ENCODE data around the gene DAB2IP.

The DAB2IP gene

DNA sequence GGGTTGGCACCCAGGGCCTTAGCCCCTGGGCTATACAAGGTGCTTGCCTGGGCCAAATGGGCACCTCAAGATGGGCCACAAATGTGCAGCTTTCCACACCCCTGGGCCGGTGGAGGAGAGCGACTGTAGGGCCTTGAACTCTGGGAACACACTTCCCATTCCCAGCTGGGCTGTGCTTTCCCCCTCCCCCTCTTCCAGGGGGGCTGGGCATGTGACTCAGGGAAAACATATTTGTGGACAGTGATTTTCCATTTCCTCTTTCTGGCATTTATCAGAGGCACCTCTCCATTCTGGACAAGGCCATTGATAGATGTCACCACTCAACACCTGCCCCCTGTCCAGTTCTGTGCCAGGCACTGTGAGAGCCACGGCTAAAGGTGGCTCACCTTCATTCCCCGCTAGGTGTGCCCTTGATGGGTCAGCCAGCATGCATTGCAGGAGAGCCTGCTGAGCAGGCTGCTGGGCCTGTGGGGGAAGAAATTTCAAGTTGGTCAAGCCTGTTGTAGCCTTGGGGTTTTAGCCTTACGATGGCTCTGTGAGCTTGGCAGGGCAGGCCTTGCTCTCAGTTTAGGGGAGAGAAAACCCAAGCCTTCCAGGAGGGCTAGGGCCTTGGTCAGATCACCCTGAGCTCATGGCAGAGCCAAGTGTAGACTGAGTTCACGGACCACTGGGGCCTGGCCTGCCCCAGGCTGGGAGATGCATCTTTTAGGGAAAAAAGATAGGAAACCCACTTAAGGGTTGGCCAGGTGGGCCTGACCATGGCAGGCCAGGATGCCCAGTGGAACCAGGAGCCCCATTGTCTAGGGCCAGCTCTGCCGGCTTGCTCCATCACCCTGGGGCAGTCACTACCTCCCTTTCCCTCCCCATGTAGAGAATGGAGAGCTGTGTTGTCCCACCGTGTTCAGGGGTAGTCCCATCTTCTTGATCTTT is 113.9 kb downstream of the DAB2IP start:
- Histone ChIP-seq H3K4me3 (no peak overlapping the region), H3K9me3 (no peaks in the 10 kb centered on the region), H3K27me3 (no peaks in the 10 kb centered on the region), H3K4me1 (peaks cover 0 to 52% (median 33%) of the 10 kb centered on the region in 4 donors), H3K27ac (peak overlapping the region; percentile 74 to 75), H3K36me3 (peaks cover 67 to 99% (median 85%) of the 10 kb centered on the region in 3 donors)
- TF ChIP-seq, protein P1, sequence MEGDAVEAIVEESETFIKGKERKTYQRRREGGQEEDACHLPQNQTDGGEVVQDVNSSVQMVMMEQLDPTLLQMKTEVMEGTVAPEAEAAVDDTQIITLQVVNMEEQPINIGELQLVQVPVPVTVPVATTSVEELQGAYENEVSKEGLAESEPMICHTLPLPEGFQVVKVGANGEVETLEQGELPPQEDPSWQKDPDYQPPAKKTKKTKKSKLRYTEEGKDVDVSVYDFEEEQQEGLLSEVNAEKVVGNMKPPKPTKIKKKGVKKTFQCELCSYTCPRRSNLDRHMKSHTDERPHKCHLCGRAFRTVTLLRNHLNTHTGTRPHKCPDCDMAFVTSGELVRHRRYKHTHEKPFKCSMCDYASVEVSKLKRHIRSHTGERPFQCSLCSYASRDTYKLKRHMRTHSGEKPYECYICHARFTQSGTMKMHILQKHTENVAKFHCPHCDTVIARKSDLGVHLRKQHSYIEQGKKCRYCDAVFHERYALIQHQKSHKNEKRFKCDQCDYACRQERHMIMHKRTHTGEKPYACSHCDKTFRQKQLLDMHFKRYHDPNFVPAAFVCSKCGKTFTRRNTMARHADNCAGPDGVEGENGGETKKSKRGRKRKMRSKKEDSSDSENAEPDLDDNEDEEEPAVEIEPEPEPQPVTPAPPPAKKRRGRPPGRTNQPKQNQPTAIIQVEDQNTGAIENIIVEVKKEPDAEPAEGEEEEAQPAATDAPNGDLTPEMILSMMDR (IDR thresholded peaks at IDR 0.05) = no peak
- intact Hi-C loops (cut with DNase I; ENCODE audit: low total_unique reads) = no loop called here
- peak; percentile 70 to 85 for DNase-seq

DNA sequence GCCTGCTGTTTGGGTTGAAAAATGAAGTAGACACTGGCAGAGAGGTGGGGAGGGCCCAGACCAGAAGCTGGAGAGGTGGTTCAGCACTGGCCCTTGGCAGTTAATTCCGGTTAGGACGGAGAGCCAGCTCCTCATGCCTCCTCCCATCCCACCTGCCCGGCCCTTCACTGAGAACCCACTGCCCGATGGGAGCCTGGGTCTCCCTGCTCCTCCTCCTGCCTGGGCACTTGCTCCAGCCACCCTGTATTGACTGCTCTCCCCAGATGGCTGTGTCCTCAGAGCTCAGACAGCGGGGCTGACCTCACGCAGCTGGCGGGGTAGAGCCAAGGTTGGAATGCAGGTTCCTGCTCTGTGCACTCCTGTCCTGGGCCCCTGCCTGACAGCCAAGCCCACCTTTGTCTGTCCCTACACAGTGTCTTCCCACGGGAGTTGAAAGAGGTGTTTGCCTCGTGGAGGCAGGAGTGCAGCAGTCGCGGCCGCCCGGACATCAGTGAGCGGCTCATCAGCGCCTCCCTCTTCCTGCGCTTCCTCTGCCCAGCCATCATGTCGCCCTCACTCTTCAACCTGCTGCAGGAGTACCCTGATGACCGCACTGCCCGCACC is 114.7 kb downstream of the DAB2IP start:
- TF ChIP-seq, protein P1 (IDR thresholded peaks at IDR 0.05) = no peak
- Histone ChIP-seq H3K27ac (peak overlapping the region; percentile 74 to 75), H3K4me1 (peaks cover 0 to 61% (median 42%) of the 10 kb centered on the region in 4 donors), H3K36me3 (peaks cover 58 to 99% (median 81%) of the 10 kb centered on the region in 3 donors), H3K4me3 (no peak overlapping the region), H3K27me3 (no peaks in the 10 kb centered on the region), H3K9me3 (no peaks in the 10 kb centered on the region)
- DNase-seq = no peak
- intact Hi-C loops (cut with DNase I; ENCODE audit: low total_unique reads) = no loop called here

DNA sequence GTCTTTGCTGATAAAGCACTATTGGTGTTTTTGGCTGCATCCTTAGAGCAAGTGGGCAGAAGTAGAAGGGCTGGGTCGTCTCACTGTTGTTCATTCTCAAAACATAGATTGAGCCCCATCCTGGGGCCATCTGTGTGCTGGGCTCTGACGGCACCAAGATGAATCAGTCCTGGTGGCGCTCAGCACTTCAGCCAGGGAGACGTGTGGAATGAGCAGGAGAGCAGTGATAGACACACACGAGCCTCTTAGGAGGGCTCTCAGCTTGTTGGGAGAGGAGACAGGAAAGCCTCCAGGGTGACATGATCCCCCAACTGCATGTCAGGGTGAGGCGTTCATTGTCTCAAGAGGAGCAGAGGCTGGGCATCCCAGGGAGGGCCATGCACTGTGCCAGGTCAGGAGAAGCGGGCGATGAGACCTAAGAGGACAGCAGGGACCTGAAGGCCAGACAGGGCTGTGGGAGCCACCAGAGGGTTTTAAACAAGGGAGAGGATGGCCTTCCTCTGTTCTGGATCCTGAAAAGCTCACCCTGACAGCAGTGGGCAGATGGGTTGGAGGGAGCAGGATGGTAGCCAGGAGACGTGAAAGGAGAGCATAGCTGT is 115.8 kb downstream of the DAB2IP start:
- no peak overlapping the region for H3K4me3 ChIP-seq
- intact Hi-C loops (cut with DNase I; ENCODE audit: low total_unique reads) = no loop called here
- peaks cover 47 to 99% (median 80%) of the 10 kb centered on the region in 3 donors for H3K36me3 ChIP-seq
- no peaks in the 10 kb centered on the region for H3K27me3 ChIP-seq
- DNase-seq = no peak
- peaks cover 0 to 72% (median 53%) of the 10 kb centered on the region in 4 donors for H3K4me1 ChIP-seq
- peak overlapping the region; percentile 45 to 75 for H3K27ac ChIP-seq
- H3K9me3 ChIP-seq = no peaks in the 10 kb centered on the region
- TF ChIP-seq, protein P1 (IDR thresholded peaks at IDR 0.05) = no peak

DNA sequence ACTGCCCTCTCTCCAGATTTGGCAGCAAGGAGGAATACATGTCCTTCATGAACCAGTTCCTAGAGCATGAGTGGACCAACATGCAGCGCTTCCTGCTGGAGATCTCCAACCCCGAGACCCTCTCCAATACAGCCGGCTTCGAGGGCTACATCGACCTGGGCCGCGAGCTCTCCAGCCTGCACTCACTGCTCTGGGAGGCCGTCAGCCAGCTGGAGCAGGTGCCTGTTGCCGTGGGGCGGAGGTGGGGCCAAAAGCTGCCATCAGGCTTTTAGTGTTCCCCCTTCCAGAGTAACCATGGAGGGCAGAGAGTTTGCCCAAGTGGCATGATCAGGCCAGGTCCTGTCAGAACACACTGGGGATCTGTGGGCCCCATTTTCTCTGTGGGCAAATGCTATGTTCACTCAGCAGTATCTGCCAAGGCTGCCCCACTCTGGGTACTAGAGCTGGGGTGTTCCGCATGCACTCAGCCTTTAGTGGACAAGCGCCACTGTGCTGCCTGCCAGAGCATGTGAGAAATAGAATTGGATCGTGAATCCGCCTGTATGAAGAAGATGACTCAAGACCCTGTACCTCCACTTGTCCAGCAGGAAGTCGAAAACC is 117.1 kb downstream of the DAB2IP start:
- TF ChIP-seq, protein P1 (IDR thresholded peaks at IDR 0.05) = no peak
- Histone ChIP-seq H3K27me3 (no peaks in the 10 kb centered on the region), H3K4me3 (no peak overlapping the region), H3K9me3 (no peaks in the 10 kb centered on the region), H3K36me3 (peaks cover 45 to 99% (median 81%) of the 10 kb centered on the region in 3 donors), H3K27ac (peak overlapping the region; percentile 45 to 75), H3K4me1 (peaks cover 0 to 79% (median 63%) of the 10 kb centered on the region in 4 donors)
- DNase-seq = no peak
- intact Hi-C loops (cut with DNase I; ENCODE audit: low total_unique reads) = no loop called here

DNA sequence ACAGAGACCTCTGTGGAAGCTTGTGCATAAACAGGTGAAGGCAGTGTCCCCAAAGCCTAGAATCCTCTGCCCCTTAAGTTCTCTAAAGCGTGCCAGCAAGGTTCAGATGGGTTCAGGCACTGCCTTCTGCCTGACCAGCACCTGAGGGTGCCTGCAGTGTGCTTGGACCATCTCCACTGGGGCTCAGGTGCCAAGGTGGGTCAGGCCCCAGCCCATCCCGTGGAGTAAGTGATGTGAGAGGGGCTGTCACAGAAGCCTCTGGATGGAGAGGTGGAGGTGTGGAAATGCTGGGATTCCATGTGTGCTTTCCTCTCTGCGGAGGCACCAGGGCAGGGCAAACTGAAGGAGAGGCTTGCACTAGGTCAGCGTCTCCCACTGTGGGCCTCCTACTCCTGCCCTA is 118.5 kb downstream of the DAB2IP start:
- H3K27ac ChIP-seq = peak overlapping the region; percentile 78 to 80
- TF ChIP-seq, protein P1 (IDR thresholded peaks at IDR 0.05) = no peak

More for the DNA sequence above, 118.5 kb downstream of the DAB2IP start:
- Histone ChIP-seq H3K36me3 (peaks cover 51 to 99% (median 84%) of the 10 kb centered on the region in 3 donors), H3K9me3 (no peaks in the 10 kb centered on the region), H3K4me1 (peaks cover 0 to 78% (median 56%) of the 10 kb centered on the region in 4 donors), H3K4me3 (no peak overlapping the region), H3K27me3 (no peaks in the 10 kb centered on the region)
- peak in 1 of 2 donors; percentile 48 for DNase-seq
- intact Hi-C loops (cut with DNase I; ENCODE audit: low total_unique reads) = loop anchor here (10.0 kb wide), 1 partner anchor 165 kb away; no protein-coding TSS in a partner anchor

Data from tibial artery (tissue), 4 donors.